WTC11 (cell line): ENCODE results near the gene RNU1-4.
"Not testable (repeated sequence)": the region's sequence is repeated elsewhere in the genome, so short reads cannot be mapped to it uniquely, and the experiment has no call there.

Experiments used
- ARID4B ChIP-seq: sonication (generic); formaldehyde crosslinking; IDR thresholded peaks from 2 replicates; pipeline ENCODE4 v1.8.0; 2023; ENCODE audit warnings: missing genetic modification reagents, mild to moderate bottlenecking, borderline replicate concordance
- ATF6 ChIP-seq: sonication (generic); formaldehyde crosslinking; IDR thresholded peaks from 2 replicates; pipeline ENCODE4 v1.8.1; 2023; ENCODE audit warnings: mild to moderate bottlenecking, missing genetic modification reagents
- CBFB ChIP-seq: sonication (generic); formaldehyde crosslinking; IDR thresholded peaks from 2 replicates; pipeline ENCODE4 v1.8.1; 2022; ENCODE audit warnings: mild to moderate bottlenecking, low read depth, missing genetic modification reagents
- RELA ChIP-seq: sonication (generic); formaldehyde crosslinking; IDR thresholded peaks from 2 replicates; pipeline ENCODE4 v1.8.1; 2022; ENCODE audit warnings: missing genetic modification reagents, mild to moderate bottlenecking, borderline replicate concordance
- RORB ChIP-seq: fragments of 250-450 bp; sonication (Bioruptor Pico); IDR thresholded peaks from 2 replicates; pipeline ENCODE4 v1.9.0; 2021; ENCODE audit warnings: mild to moderate bottlenecking
- TCF7 ChIP-seq: sonication (generic); formaldehyde crosslinking; IDR thresholded peaks from 2 replicates; pipeline ENCODE4 v1.8.0; 2022; ENCODE audit warnings: mild to moderate bottlenecking, low read depth, missing genetic modification reagents, moderate library complexity
- TEAD4 ChIP-seq: sonication (generic); formaldehyde crosslinking; IDR thresholded peaks from 2 replicates; pipeline ENCODE4 v1.8.0; 2022; ENCODE audit warnings: mild to moderate bottlenecking, missing genetic modification reagents
- USF2 ChIP-seq: sonication (generic); formaldehyde crosslinking; IDR thresholded peaks from 2 replicates; pipeline ENCODE4 v1.8.1; 2023; ENCODE audit warnings: mild to moderate bottlenecking, missing genetic modification reagents, moderate library complexity
- ZNF219 ChIP-seq: sonication (generic); formaldehyde crosslinking; IDR thresholded peaks from 2 replicates; pipeline ENCODE4 v1.8.0; 2023; ENCODE audit warnings: missing genetic modification reagents, mild to moderate bottlenecking, borderline replicate concordance
- TF ChIP-seq, protein P1 (sequence below): sonication (generic); formaldehyde crosslinking; IDR thresholded peaks from 2 replicates; pipeline ENCODE4 v1.8.1; 2022; ENCODE audit warnings: low read depth, mild to moderate bottlenecking, moderate library complexity, missing genetic modification reagents, borderline replicate concordance
- TF ChIP-seq, protein P2 (sequence below): fragments of 200-600 bp; IDR thresholded peaks from 2 replicates; pipeline ENCODE4 v1.8.0; 2022; ENCODE audit warnings: antibody characterized with exemption
- TF ChIP-seq, protein P3 (sequence below): sonication (generic); formaldehyde crosslinking; conservative IDR thresholded peaks from 2 replicates; pipeline ENCODE4 v1.8.1; 2022; ENCODE audit warnings: mild to moderate bottlenecking, missing genetic modification reagents

- TF ChIP-seq ZNF219, ARID4B, CBFB, USF2, TEAD4, RELA, TCF7, RORB, ATF6 (CRISPR knock-in tag): not testable (repeated sequence)
- TF ChIP-seq, protein P1, sequence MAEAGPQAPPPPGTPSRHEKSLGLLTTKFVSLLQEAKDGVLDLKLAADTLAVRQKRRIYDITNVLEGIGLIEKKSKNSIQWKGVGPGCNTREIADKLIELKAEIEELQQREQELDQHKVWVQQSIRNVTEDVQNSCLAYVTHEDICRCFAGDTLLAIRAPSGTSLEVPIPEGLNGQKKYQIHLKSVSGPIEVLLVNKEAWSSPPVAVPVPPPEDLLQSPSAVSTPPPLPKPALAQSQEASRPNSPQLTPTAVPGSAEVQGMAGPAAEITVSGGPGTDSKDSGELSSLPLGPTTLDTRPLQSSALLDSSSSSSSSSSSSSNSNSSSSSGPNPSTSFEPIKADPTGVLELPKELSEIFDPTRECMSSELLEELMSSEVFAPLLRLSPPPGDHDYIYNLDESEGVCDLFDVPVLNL (CRISPR knock-in tag), result not testable (repeated sequence)
- TF ChIP-seq, protein P2, sequence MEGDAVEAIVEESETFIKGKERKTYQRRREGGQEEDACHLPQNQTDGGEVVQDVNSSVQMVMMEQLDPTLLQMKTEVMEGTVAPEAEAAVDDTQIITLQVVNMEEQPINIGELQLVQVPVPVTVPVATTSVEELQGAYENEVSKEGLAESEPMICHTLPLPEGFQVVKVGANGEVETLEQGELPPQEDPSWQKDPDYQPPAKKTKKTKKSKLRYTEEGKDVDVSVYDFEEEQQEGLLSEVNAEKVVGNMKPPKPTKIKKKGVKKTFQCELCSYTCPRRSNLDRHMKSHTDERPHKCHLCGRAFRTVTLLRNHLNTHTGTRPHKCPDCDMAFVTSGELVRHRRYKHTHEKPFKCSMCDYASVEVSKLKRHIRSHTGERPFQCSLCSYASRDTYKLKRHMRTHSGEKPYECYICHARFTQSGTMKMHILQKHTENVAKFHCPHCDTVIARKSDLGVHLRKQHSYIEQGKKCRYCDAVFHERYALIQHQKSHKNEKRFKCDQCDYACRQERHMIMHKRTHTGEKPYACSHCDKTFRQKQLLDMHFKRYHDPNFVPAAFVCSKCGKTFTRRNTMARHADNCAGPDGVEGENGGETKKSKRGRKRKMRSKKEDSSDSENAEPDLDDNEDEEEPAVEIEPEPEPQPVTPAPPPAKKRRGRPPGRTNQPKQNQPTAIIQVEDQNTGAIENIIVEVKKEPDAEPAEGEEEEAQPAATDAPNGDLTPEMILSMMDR, result not testable (repeated sequence)
- TF ChIP-seq, protein P3, sequence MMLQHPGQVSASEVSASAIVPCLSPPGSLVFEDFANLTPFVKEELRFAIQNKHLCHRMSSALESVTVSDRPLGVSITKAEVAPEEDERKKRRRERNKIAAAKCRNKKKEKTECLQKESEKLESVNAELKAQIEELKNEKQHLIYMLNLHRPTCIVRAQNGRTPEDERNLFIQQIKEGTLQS (CRISPR knock-in tag), result not testable (repeated sequence)
Measured at GRCh38 chr1:16755932-16756331, 15.6 kb downstream of the RNU1-4 start.
